Fibroblast of the aortic adventitia (primary cell): Measurements from ENCODE around the gene IL1F10. TPM values are rescaled to one million over a fixed set of nuclear protein-coding genes. Genes with fewer than 3 reads are reported as not detected.

ENCODE experiments used
- DNase-seq: peaks from one replicate; pipeline ENCODE4 v3.0.0-alpha.2; 2010; ENCODE audit warnings: low read depth
- H3K4me3 ChIP-seq: 2 replicates; pipeline ENCODE4 v1.5.1; 2011; ENCODE audit warnings: low read depth, mild to moderate bottlenecking, control low read depth, low read length, moderate library complexity
- total RNA-seq: library from RNA; depleted of rRNA; stranded (reverse); fragments of >200 nt; gene quantifications from 2 replicates; pipeline ENCODE4 v1.2.3, GENCODE V29; 2012; ENCODE audit warnings: low replicate concordance
- TF ChIP-seq, protein P1 (sequence below): IDR thresholded peaks from 2 replicates; pipeline ENCODE4 v1.5.1; 2011; ENCODE audit warnings: mild to moderate bottlenecking, low read length, control low read depth, inconsistent platforms; ENCODE audit not compliant: insufficient read depth

Gene IL1F10
- total RNA-seq, 1 donor = not detected

DNA sequence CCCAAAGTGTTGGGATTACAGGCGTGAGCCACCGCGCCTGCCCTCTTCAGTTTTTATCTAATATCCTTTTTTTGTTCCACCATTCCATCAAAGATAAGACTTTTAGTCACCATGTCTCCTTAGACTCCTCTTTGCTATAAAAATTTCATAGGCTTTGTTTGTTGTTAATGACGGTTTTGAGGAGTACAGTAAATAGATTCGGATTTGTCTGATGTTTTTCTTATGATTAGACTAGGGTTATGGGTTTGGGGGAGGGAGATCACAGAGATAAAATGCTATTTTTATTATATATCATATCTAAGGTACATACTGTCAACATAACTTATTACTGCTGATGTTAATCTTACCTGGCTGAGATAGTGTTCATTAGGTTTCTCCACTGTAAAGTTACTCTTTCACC, 21.3 kb upstream of the IL1F10 start:
- H3K4me3 ChIP-seq = no peak overlapping the region
- TF ChIP-seq, protein P1, sequence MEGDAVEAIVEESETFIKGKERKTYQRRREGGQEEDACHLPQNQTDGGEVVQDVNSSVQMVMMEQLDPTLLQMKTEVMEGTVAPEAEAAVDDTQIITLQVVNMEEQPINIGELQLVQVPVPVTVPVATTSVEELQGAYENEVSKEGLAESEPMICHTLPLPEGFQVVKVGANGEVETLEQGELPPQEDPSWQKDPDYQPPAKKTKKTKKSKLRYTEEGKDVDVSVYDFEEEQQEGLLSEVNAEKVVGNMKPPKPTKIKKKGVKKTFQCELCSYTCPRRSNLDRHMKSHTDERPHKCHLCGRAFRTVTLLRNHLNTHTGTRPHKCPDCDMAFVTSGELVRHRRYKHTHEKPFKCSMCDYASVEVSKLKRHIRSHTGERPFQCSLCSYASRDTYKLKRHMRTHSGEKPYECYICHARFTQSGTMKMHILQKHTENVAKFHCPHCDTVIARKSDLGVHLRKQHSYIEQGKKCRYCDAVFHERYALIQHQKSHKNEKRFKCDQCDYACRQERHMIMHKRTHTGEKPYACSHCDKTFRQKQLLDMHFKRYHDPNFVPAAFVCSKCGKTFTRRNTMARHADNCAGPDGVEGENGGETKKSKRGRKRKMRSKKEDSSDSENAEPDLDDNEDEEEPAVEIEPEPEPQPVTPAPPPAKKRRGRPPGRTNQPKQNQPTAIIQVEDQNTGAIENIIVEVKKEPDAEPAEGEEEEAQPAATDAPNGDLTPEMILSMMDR = no peak
- DNase-seq = no peak

DNA sequence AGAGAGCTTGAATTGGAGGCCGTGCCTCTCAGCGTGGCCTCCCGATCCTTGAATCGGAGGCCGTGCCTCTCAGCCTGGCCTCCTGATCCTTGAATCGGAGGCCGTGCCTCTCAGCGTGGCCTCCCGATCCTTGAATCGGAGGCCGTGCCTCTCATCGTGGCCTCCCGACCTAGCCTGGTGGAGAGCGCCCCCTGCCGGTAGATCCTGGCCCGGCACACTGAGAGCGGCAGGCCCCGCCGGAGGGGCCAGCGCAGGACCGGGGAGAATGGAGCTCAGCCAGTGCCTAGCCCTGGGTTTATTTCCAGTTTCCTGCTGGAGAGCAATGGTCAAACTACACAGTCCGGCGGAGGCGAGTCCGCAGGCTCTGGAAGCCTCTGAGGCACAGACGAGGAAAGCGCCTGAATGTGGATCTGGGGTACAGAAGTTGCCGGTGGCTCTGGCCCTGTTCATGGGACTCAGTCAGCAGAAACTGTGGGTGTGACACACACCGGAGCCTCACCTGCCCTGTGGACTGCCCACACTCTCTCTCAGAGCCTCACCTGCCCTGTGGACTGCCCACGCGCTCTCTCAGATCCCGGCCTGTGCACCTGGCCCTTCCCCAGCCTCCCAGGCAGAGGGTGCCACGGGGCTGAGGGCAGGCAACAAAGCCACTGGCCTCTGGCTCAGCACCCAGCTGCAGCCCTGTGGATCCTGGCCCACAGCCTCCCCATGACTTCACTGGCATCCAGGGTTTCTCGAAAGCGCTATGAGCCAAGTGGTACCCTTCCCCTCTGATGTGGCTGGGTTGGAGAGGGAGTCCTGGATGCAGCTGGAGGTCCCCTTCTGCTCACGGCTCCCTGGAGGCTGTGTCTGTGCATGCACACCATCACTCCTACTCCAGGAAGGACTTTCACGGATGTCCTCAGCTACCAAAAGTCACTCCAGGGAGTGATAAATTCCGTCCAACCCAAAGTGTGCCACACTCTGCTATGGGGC, 16.6 kb upstream of the IL1F10 start:
- no peak for DNase-seq
- TF ChIP-seq, protein P1 = no peak
- no peak overlapping the region for H3K4me3 ChIP-seq

- TF ChIP-seq, protein P1 = no peak
- H3K4me3 ChIP-seq = no peak within 1 kb of the TSS
- DNase-seq = no peak
Observed at GRCh38 chr2:113052396-113052917, 15.3 kb upstream of the IL1F10 start, which contains the start of gene IL36B. TSS of gene IL36B (minus strand) at chr2:113052867.

DNA sequence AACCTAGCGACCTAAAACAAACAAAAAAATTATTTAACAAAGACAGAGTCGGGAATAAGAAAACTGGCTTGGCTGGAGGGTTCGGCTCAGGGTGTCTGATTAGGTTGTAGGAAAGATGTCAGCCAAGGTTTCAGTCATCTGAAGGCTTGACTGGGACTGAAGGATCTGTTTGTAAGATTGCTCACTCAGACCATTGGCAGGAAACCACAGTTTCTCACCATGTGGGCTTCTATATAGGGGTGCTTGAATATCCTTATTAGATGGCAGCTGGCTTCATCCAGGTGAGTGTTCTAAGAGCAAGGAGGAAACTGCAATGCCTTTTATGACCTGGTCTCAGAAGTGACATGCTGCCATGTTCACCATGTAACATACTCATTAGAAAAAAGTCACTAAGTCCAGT, 14.1 kb upstream of the IL1F10 start:
- DNase-seq = no peak
- no peak overlapping the region for H3K4me3 ChIP-seq
- TF ChIP-seq, protein P1 = no peak

GRCh38 chr2:113054066-113054465, 13.7 kb upstream of the IL1F10 start:
- no peak for DNase-seq
- no peak overlapping the region for H3K4me3 ChIP-seq
- TF ChIP-seq, protein P1 = no peak

DNA sequence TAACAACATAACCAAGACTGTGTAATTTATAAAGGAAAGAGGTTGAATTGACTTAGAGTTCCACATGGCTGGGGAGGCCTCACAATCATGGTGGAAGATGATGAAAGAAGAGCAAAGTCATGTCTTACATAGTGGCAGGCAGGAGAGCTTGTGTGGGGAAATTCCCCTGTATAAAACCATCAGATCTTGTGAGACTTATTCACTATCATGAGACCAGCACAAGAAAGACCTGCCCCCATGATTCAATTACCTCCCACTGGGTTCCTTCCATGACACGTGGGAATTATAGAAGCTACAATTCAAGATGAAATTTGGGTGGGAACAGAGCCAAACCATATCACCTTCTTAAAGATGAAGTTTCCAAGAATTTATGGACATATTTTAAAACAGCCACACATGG, 11.2 kb upstream of the IL1F10 start:
- no peak overlapping the region for H3K4me3 ChIP-seq
- TF ChIP-seq, protein P1 = no peak
- DNase-seq = no peak
